ENCODE data around the gene RBM47.

RBM47 gene

DNA sequence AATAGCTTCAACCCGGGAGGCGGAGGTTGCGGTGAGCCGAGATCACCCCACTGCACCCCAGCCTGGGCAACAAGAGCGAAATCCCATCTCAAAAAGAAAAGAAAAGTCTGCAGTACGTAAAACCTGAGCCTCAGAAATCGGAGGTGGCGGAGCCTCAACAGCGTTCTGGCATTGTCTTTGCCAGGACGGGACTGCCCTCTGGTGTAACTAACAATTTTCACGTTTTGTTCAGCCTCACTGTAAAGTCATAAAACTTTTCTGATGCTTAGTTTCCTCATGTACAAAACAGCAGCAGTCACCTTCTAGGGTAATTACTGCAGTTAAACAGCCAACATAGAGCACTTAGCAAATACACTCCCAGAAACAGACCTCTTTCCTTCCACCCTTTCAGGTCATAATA is 121.7 kb downstream of the RBM47 start:
- TF ChIP-seq FOXM1 (IDR thresholded peaks at IDR 0.05; ENCODE audit: borderline replicate concordance, low read depth) (no peak), NFIC (IDR thresholded peaks at IDR 0.05) (no peak), ZBTB7A (IDR thresholded peaks at IDR 0.05; ENCODE audit: low read depth) (no peak), CEBPB (IDR thresholded peaks at IDR 0.05) (no peak), EP300 (IDR thresholded peaks at IDR 0.05; ENCODE audit: borderline replicate concordance) (no peak), TEAD4 (IDR thresholded peaks at IDR 0.05) (no peak), CREB1 (IDR thresholded peaks at IDR 0.05; ENCODE audit: low read depth) (no peak), RAD21 (IDR thresholded peaks at IDR 0.05; ENCODE audit: low read depth) (no peak), TCF12 (IDR thresholded peaks at IDR 0.05; ENCODE audit: low read depth) (no peak), EGR1 (IDR thresholded peaks at IDR 0.05) (no peak), TAF1 (IDR thresholded peaks at IDR 0.05; ENCODE audit: low read depth) (no peak), YY1 (IDR thresholded peaks at IDR 0.05; ENCODE audit: low read depth) (no peak)
- TF ChIP-seq, protein P1, sequence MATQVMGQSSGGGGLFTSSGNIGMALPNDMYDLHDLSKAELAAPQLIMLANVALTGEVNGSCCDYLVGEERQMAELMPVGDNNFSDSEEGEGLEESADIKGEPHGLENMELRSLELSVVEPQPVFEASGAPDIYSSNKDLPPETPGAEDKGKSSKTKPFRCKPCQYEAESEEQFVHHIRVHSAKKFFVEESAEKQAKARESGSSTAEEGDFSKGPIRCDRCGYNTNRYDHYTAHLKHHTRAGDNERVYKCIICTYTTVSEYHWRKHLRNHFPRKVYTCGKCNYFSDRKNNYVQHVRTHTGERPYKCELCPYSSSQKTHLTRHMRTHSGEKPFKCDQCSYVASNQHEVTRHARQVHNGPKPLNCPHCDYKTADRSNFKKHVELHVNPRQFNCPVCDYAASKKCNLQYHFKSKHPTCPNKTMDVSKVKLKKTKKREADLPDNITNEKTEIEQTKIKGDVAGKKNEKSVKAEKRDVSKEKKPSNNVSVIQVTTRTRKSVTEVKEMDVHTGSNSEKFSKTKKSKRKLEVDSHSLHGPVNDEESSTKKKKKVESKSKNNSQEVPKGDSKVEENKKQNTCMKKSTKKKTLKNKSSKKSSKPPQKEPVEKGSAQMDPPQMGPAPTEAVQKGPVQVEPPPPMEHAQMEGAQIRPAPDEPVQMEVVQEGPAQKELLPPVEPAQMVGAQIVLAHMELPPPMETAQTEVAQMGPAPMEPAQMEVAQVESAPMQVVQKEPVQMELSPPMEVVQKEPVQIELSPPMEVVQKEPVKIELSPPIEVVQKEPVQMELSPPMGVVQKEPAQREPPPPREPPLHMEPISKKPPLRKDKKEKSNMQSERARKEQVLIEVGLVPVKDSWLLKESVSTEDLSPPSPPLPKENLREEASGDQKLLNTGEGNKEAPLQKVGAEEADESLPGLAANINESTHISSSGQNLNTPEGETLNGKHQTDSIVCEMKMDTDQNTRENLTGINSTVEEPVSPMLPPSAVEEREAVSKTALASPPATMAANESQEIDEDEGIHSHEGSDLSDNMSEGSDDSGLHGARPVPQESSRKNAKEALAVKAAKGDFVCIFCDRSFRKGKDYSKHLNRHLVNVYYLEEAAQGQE (IDR thresholded peaks at IDR 0.05; ENCODE audit: low read depth) = no peak
- TF ChIP-seq, protein P2, sequence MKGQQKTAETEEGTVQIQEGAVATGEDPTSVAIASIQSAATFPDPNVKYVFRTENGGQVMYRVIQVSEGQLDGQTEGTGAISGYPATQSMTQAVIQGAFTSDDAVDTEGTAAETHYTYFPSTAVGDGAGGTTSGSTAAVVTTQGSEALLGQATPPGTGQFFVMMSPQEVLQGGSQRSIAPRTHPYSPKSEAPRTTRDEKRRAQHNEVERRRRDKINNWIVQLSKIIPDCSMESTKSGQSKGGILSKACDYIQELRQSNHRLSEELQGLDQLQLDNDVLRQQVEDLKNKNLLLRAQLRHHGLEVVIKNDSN (IDR thresholded peaks at IDR 0.05) = no peak
- TF ChIP-seq, protein P3, sequence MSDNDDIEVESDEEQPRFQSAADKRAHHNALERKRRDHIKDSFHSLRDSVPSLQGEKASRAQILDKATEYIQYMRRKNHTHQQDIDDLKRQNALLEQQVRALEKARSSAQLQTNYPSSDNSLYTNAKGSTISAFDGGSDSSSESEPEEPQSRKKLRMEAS (IDR thresholded peaks at IDR 0.05) = no peak

DNA sequence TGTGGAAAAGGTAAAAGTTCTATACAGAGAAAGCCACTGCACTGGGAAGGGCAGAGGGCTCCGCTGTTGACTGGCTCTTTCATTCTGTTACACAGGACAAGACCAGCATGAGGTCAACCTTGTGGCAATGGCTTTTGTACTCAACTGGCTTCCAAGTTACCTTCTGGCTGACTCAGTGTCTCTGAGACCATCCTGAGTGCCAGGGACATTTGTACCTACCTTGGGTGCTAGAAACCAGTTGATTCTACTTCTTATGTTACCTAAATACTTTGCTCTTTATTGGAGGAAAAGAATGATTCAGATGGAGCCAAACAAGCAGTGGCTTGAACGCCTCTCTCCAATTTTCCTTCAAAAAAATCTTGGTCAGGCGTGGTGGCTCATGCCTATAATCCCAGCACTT is 123.2 kb downstream of the RBM47 start:
- TF ChIP-seq YY1 (IDR thresholded peaks at IDR 0.05; ENCODE audit: low read depth) (no peak), ZBTB7A (IDR thresholded peaks at IDR 0.05; ENCODE audit: low read depth) (no peak), EGR1 (IDR thresholded peaks at IDR 0.05) (no peak), TAF1 (IDR thresholded peaks at IDR 0.05; ENCODE audit: low read depth) (no peak), CEBPB (IDR thresholded peaks at IDR 0.05) (no peak), CREB1 (IDR thresholded peaks at IDR 0.05; ENCODE audit: low read depth) (no peak), FOXM1 (IDR thresholded peaks at IDR 0.05; ENCODE audit: borderline replicate concordance, low read depth) (no peak), TEAD4 (IDR thresholded peaks at IDR 0.05) (no peak), TCF12 (IDR thresholded peaks at IDR 0.05; ENCODE audit: low read depth) (no peak), RAD21 (IDR thresholded peaks at IDR 0.05; ENCODE audit: low read depth) (no peak), EP300 (IDR thresholded peaks at IDR 0.05; ENCODE audit: borderline replicate concordance) (no peak), NFIC (IDR thresholded peaks at IDR 0.05) (no peak)
- TF ChIP-seq, protein P2 (IDR thresholded peaks at IDR 0.05) = no peak
- TF ChIP-seq, protein P1 (IDR thresholded peaks at IDR 0.05; ENCODE audit: low read depth) = no peak
- TF ChIP-seq, protein P3 (IDR thresholded peaks at IDR 0.05) = no peak

GRCh38 chr4:40506066-40506465 is 123.6 kb downstream of the RBM47 start:
- TF ChIP-seq CEBPB (IDR thresholded peaks at IDR 0.05) (peak; percentile 92), TCF12 (IDR thresholded peaks at IDR 0.05; ENCODE audit: low read depth) (no peak; the same call in 1 of the 2 replicates)

- TF ChIP-seq NFIC (IDR thresholded peaks at IDR 0.05) = no peak
These were observed 126.7 kb downstream of the RBM47 start for GRCh38 chr4:40502934-40503333.

DNA sequence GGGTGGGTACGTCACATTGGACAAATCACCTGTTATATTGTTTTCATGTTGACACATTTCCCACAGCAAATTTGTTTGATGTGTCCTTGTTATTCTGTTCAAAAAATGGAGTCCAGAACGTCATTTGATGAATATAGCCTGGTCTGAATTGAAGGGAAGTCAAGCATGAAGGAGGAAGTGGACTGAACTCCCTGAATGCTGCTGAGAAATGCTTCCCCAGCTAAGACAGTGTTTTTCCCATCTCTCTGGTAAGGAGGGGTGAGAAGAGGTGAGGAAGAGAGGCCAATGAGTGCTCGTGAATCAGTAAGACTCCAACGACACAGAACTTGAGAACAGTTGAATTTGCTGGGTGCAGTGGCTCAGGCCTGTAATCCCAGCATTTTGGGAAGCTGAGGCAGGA is 127.4 kb downstream of the RBM47 start:
- TF ChIP-seq, protein P1 (IDR thresholded peaks at IDR 0.05; ENCODE audit: low read depth) = no peak
- TF ChIP-seq CREB1 (IDR thresholded peaks at IDR 0.05; ENCODE audit: low read depth) = no peak
- TF ChIP-seq, protein P2 (IDR thresholded peaks at IDR 0.05) = no peak
- no peak for TF ChIP-seq YY1 (IDR thresholded peaks at IDR 0.05; ENCODE audit: low read depth)
- TF ChIP-seq ZBTB7A (IDR thresholded peaks at IDR 0.05; ENCODE audit: low read depth) = no peak
- TF ChIP-seq TCF12 (IDR thresholded peaks at IDR 0.05; ENCODE audit: low read depth) = no peak
- TF ChIP-seq, protein P3 (IDR thresholded peaks at IDR 0.05) = no peak
- TF ChIP-seq EP300 (IDR thresholded peaks at IDR 0.05; ENCODE audit: borderline replicate concordance) = no peak
- no peak for TF ChIP-seq NFIC (IDR thresholded peaks at IDR 0.05)
- no peak for TF ChIP-seq FOXM1 (IDR thresholded peaks at IDR 0.05; ENCODE audit: borderline replicate concordance, low read depth)
- TF ChIP-seq CEBPB (IDR thresholded peaks at IDR 0.05) = no peak
- no peak for TF ChIP-seq RAD21 (IDR thresholded peaks at IDR 0.05; ENCODE audit: low read depth)
- no peak for TF ChIP-seq EGR1 (IDR thresholded peaks at IDR 0.05)
- no peak for TF ChIP-seq TEAD4 (IDR thresholded peaks at IDR 0.05)
